NCI-H446 treated with DMSO at 0.1 percent for 48 hours (cell line): ENCODE results near the gene MRPL42.

ENCODE experiments used
- DNase-seq: peaks from one replicate; lab custom pipeline; 2025; lab: John Stamatoyannopoulos, UW

The MRPL42 gene

DNA sequence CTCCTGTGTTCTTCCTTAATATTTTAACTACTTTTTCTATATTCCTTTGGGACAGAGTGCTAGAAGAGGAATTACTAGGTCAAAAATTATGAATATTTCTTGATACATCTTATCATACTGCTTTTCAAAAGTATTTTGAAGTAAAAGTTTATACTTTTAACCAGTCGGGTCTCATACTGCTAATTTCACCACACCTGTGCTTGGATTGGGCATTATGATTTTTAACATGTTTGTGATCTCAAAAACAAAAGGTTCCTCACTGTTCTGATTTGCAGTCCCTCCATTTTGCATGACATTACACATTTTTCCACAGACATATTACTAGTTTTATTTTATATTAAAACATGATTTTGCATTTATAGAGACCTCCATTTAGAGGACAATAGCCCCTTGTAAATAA is 32.9 kb downstream of the MRPL42 start:
- no peak for DNase-seq

DNA sequence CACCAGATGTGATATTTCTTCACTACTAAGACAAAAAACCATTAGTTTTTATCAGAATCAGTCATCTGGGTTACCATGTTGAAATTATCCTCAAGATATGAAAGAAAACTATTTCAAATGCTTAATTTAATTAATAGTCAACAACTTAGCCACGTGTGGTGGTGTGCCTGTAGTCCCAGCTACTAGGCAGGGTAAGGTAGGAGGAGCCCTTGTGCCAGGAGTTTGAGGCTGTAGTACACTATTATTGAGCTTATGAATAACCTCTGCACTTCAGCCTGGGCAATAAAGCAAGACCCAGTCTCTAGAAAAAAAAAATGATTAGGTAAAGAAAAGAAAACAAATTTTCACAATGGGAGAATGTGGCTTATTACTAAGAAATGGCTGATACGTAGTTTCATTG is 33.4 kb downstream of the MRPL42 start:
- DNase-seq: no peak

DNA sequence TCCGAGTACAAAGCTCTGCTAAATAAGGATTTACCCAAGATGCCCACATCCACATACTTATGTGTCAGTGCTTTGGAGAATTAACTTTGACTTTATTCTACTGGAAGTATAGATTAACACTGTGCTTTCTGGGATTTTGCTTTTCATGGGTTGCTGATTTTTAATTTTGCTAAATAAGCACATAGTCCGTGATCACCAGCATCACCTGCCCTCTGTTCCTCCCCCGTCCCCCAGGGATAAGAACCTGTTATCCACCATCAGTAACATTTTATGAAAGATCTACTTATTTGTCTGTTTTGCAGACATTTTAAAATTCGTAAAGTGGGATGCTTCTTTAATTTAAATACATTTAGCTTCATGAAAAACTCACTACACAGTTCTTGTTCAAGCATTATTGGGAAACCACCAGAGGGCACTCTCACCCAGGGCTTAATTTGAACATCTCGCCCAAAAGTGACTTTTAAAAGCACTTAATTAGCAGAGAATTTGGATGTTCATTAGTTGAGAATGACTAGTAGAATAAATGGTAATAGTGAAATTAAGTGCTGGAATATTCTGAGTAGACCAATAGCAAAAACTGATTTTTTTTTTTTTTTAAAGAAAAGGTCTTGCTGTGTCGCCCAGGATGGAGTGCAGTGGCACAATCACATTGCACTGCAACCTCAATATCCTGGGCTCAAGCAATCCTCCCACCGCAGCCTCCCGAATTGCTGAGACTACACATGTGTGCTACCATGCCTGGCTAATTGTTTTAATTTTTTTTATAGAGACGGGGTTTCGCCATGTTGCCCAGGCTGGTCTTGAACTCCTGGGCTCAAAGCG is 35.7 kb downstream of the MRPL42 start:
- peak; percentile 16 for DNase-seq

DNA sequence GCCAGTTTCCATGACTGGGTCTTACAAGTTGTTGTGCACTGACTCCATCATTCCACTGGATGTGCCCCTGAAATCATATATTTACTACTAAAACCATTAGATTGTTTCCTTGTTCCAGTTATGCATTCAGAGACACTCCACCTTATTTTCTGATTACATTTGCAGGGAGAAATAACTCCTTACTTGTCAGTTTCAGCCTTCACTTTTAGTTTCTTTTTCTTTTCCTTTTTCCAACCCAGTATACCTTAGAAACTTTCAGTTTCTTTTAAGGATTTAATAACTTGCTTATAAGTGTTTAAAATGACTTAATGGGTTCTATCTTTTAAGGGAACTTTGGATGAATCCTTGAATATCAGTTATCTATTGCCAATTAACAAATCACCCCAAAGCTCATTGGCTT is 39.9 kb downstream of the MRPL42 start:
- no peak for DNase-seq

DNA sequence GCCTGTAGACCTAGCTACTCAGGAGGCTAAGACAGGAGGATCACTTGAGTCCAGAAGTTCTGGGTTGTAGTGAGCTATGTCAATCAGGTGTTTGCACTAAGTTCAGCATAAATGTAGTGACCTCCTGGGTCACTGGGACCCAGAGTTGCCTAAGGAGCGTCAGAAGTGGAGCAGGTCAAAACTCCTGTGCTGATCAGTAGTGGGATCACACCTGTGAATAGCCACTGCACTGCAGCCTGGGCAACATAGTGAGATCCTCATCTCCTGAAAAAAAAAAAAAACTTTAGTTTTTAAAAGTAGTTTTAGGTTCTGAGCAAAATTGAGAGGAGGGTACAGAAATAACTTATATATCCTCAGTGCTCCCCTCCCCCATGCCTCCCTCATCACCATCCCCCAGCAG is 42.2 kb downstream of the MRPL42 start:
- no peak for DNase-seq

DNA sequence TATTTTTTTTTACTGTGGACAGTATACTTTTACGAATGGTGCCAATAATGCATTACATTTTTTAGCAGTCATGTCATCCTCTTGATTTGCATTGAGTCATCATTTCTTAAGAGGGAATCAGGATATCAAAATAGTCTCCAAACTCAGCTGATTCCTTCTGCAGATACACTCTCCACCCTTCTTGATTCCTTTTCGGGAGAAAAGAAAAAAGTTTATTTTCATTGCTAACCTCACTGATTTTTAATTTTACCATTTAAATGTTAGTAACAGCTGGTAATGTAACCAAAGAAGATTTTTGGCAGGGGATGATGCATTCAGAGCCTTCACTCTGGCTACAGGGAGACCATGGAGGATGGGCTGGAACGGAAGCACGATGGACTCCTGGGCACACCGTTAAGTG is 47.5 kb downstream of the MRPL42 start:
- DNase-seq: peak; percentile 55

DNA sequence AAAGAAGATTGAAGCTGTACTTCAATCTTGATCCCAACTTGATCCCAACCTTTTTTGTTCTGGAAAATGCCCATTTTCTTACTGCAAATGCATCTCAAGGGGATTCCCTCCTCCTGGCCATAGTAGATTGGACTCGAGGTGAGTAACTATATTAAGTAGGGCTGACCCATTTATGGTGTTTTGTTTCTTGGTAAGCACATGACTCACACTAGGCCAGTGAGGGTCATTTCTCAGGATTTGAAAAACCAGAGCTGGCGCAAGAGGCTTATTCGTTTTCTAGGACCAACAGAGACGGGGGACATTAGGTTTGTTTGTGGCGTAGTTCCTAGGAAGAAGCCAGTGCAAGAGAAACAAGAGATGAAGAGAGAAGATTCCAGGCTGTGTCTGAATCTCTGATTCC is 51.4 kb downstream of the MRPL42 start:
- DNase-seq: no peak

DNA sequence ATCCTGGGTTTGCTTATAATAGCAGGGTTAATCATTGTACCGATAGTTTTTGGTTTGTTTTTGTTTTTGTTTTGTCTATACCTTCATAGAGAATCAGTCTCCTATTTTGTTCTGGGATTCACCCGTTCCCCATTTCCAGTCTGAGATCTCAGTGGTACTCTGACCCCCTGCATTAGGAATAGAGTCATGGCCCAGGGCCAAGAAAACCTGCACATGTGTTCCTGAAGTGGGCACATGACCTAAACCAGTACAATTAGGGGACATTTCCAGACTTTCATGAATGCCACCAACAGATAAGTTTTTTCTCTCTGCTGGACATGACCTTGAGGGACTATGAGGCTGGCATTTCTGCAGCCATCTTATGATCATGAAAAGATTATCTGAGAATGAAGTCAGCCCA is 52.5 kb downstream of the MRPL42 start:
- no peak for DNase-seq

DNA sequence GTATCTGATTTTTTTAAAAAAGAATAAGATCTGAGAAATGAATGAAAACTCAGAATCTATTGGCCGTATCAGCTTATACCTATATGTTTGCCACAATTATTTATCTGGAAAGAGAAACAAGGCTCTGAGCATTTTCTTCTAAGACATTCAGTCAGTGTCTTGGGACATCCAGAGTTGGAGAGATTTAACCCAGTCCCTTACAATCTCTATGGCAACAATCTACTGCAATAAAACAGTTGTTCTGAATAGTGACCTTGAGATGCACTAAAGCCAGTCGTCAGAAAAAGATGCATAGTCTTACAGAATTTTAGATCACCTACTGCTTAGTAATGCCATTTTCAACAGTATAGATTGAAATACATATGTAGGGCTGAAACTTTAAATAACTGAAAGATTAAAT is 53.1 kb downstream of the MRPL42 start:
- DNase-seq: no peak

DNA sequence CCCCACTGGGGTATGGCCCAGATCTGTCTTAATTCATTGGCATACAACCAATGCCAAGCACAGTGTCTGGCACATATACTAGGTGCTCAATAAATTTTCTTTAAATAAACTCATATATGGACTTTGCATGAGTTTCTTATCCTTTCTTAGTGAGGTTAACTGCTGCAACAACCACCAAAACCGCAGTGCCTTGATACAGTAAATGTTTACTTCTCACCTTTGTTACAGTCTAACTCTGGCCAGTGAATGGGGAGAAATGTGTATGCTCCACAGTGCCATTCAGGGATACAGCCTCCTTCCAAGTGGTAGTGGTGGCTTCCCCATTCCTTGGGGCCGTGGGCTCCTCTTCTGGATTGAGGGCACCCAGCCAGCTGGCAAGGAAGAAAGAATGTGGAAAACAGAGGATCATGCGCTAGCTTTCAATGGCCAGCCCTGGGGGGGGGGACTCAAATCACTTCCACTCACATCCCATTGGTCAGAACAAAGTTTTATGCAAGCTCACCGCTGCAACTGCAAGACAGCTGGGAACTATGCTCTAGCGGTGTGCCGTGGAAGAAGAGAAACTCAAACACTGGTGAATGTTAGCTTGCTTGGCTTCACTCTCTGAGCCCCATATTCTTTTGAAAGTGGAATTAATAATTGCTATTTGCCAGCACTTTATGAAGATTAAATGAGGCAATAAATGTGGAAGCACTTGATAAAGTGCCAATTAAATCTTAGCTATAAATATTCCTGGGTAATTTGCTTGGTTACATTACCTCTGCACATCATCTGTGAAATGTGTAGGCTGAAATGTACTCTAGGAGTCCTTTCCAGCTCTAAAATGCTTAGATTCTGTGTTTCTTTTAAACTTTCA is 54.1 kb downstream of the MRPL42 start:
- DNase-seq: peak; percentile 37

DNA sequence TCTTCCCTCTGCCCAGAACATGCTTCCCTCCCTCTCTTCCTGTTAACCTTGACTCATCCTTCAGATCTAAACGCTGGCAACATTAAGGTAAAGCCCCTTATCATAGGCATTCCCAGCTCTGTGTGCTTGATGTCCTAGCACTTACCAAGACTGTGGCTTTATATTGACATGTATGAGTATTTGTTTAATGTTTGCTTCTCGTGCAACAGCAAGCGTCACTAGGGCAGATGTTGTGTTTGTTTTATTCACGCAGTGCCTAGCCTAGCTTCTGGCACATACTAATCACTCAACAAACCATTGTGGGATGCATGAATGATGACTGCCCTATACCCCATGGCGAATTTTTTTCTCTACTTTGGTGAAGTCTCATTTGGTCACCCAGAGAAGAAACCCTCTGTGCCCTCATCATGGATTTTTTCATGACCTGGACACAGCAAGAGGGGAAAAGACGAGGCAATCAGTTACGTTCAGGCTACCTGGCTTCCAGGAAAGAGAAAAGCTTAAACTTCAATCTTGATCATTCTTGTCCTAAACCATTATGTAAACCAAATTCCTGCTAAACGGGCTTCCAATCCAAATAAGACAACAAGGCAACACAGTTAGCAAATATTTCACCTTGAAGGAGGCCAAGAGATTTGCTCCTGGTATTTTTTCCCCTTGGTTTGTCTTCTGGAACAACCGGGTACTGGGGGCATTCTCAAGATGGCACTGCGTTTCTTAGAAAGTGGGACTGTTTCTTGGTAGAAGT is 57.2 kb downstream of the MRPL42 start:
- no peak for DNase-seq

DNA sequence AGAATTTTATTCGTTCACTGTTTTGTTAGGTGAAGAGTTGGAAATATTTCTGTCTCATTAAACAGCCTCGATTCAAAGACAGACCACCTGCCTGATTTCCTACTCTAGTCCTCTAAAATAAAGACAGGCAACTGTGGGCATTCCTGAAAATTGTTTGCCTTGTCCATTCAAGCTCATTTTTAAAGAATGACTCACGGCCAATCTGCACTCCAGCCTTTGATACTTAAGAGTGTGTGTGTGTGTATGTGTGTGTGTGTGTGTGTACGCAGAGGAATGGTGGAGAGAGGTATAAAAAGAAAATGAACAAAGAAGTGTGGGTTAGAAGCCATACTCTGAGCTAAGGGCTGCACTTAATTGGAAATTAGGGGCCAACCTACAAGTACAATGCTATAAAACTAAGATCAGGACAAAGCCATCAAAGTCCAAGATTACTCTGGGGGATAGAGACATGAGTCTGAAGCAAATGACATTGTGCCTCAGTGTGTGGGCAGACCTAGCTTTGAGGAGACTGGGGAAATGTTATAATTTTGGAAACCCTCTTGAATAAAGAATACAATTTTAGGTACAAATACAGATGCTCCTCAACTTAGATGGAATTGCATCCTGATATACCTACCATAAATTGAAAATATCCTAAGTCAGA is 59.6 kb downstream of the MRPL42 start:
- DNase-seq: peak; percentile 8

DNA sequence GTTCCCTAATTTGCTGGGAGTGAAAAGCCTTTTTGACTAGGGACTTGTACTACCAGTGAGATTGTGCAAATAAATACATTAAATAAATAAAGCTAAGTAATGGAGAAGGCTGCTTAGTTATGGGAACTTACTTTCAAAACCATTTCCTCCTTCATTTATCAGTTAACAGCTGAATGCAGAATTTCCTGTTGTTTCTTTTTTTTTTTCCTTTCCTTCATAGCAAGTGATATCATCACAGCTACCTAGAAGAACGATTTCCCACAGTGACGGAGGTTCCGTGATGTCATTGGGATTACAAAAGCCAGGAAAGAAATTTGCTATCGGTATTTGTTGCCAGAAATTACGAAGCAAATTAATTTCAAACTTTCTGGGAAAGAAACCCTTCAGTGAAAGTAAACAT is 63.0 kb downstream of the MRPL42 start:
- DNase-seq: no peak

DNA sequence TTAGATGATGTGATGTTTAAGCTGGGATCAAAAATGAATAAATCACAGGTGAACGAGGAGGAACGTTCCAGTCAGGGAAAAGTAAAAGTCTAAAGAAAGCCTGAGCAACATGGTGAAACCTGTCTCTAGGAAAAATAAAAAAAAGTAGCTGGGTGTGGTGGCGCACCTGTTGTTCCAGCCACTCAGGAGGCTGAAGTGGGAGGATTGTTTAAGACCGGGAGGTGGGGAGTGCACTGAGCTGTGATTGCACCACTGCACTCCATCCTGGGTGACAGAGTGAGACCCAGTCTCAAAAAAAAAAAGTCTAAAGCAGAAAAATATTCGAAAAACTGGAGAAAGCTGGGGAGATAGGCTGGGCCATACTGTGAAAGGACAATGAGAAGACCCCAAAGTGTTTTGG is 66.0 kb downstream of the MRPL42 start:
- DNase-seq: no peak

DNA sequence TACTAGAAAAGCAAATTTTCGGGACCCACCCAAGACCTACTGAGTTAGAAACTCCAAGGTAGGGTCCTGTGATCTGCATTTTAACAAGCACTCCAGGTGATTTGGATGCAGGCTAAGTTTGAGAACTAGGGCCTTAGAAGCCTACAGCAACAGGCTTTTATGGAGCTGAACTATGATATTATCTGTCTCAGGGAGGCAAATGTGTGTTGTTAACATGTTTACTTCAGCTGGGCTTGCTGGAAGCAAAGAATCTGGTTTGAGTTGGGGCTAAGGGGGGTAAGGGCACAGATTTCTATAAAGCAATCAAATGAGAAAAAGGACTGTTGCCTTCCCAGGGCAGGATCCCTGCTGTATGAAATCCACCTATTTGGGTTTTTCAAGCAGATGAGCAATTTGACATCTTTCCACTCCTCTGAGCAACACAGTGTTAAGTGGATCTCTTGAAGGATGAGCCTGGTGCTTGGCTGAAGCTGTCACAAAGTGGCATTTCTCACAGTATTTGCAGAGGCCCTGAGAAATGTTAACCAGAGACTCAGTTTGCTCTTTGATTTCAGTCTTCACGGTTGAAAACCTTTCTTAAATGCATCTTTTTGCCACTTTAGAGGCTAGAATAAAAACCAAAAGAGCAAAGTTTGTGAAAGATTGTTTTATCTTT is 68.9 kb downstream of the MRPL42 start:
- DNase-seq: no peak

DNA sequence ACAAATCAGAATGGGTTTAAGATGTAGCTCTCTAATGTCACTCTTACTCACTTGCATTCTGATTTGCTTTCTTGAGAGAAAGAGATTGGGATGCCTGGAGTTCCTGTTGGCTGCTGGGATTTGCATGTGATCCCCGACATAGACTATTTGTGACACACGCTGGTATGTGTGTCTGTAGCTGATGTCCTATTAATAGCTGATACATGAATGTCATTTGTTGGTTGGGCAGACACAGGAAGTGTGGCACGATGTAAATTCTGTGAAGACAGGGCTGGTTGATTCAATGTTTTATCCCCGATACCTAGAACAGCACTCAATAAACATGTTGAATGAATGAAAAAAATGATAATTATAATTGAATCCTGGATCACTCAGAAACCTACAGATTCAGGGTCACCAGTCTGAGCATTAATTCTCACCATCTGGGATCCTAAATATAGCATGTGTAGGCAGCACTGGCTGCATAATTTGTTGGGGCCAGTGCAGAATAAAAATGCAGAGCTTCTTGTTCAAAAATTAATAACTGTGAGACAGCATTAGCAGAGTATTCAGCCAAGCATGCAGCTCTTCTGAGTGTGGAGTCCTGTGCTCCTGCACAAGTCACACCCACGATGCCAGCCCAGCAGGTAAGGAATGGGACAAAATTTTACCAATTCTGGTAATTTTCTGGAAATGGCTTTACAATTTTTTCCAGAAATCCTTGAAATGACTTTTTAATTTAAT is 69.6 kb downstream of the MRPL42 start:
- no peak for DNase-seq

DNA sequence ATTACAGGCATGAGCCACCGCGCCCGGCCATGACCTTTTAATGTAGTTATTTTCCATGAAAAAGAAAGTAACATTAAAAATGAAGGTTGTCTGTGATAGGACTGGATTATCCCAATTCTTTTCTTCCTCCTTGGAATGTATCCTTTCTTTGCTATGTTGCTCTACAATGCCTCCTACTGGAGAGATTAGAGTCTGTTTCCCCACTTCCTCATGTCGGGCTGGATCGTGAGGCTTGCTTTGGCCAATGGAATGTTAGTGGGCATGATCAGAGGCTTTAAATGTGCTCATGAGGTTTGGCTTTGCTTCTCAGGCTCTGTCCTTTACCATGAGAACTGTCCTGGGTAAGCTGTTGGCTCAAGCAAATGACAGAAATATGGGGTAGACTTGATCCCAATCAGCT is 70.5 kb downstream of the MRPL42 start:
- DNase-seq: no peak

DNA sequence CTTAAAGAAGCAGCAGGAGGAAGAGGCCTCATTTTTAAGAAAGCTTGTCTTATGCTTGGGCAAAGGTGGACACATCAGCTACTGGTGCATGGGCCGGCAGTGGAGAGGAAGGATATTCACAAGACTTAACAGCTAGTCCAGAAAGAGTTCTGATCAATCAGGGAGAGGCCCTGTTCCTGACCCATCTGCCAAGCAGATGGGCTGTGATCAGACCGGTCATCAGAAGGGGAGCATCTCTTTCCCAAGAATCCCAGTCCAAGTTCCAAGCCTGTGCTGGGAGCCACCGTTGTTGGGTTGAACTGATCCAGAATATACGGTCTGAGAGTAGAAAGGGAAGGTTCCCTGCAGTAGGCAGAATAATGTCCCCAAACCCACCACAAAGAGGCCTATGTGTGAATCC is 72.5 kb downstream of the MRPL42 start:
- no peak for DNase-seq

DNA sequence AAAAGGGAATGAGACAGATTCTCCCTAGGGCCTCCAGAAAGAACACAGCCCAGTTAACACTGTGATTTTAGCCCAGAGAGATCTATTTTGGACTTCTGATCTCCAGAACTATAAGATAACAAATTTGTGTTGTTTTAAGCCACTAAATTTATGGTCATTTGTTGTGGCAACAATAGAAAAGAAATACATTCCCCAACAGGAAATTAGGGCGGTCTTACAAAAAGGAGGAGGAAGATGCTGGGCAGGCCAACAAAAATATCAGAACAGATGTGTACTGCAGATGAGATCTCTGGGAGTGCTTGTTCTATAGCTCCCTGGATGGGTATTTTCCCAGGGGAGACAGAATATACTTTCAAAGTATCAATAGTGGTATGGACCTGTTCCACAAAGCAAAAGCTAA is 73.2 kb downstream of the MRPL42 start:
- no peak for DNase-seq

DNA sequence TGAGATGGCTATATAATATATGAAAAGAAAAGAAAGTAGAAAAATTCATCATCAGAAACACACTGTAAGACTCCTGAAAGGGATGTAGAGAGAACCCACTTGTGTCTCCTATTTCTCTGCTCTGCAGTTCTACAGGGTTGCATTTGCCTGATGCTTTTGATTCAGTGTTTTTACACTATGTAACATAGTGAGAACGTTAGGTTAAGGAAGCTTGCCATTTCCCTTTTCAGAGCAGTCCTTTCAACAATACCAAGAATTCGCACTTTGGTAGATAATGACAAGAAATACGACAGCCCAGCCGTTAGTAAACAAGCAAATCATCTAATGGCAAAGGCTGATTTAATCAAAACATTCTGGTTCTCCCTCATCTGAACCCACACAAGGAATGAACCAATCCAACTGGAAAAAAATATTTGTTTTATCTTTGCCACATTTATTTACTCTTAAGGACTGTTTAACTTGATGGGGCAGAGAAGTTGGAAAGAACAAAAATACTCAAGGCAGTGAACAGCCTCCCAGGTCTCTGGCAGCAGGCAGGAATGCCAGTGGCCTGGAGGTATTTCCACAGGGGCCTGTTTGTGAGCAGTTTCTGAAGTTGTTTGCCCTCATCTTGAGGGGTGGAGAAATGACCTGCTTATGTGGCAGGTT is 74.4 kb downstream of the MRPL42 start:
- DNase-seq: no peak
